Putamen (tissue), 1 donor: ENCODE results near the gene DCST1.
A peak's percentile ranks its signal among the peaks of the same experiment; 100 is the strongest.

Experiments used
- DNase-seq: peaks from one replicate; pipeline ENCODE4 v3.0.0-alpha.2; 2016; ENCODE audit warnings: low spot score

The DCST1 gene

DNA sequence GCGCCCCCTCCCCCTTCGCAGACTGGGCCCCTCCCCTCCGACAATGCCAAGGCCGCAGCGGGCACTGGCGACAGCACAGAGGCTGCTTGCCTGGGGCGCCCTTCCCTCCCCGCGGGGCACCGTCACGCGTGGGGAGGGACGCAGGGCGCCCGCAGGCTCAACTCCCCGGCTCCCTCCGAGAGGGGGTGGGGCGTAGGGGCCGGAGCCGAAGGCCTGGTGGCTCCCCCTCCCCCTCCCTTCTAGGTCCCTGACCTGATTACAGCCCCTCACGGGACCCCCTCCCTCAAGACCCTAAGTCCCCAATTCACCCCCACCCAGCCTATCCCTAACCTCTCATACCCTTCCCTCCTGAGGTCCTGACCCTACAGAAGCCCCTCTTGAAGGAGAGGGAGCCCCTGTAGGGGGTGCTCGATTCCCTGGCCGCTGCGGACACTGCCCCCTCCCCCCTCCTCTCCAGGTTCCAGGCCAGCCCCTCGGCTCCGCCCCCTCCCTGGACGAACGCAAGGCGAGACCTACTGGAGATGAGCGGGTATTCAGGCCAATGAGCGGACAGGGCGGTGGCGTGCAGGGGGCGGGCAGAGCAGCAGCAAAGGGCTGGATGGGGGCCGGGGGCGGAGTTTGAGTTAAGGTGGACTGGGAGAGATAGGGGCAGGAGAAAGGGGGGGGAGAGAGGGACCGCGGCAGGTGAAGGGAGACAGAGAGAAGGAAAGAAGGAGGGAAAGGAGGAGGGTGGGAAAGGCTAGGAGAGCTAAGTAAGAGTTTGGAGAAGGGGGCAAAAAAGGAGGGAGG lies 31.8 kb upstream of the DCST1 start:
- DNase-seq: peak; percentile 100

DNA sequence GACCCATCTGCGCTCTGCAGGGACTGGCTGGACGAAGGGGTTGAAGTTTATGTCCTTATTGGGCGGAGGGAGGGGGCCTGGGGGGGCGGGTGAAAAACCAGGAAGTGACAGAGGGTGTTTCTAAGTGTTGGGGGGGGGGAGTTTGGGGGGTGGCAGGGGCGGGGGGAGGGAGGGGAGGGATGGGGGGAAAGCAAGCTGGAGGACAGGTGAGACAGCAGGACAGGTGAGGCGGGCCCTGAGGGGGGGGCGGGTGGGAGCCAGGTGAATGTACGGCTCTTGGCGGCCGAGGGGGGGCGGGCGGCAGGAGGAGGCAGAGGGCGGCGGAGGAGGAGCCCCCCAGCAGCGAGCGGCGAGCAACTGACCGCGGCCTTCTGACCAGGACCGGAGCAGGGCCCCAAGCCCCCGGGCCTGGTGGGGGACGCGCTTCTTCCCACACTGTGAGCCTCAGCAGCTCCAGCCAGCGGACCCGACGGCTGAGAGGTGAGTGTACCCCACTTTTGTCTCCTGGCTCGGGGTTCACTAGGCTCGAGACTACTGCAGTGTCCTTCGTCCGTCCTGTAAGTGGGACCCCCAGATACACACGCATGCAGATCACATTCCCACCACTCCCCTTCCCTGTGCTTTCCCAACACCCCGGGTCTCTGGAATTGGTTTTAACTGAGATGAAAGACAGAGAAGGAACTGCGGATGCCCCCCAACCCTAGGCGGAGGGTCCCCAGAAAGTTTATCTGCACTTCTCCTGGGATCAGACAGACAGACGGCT lies 31.0 kb upstream of the DCST1 start, which contains the start of gene ZBTB7B:
TSS of gene ZBTB7B (plus strand) at position 339 of the 763 bp plus-strand sequence. CDS start 11,859 bp downstream, outside the sequence.
- DNase-seq: no peak

DNA sequence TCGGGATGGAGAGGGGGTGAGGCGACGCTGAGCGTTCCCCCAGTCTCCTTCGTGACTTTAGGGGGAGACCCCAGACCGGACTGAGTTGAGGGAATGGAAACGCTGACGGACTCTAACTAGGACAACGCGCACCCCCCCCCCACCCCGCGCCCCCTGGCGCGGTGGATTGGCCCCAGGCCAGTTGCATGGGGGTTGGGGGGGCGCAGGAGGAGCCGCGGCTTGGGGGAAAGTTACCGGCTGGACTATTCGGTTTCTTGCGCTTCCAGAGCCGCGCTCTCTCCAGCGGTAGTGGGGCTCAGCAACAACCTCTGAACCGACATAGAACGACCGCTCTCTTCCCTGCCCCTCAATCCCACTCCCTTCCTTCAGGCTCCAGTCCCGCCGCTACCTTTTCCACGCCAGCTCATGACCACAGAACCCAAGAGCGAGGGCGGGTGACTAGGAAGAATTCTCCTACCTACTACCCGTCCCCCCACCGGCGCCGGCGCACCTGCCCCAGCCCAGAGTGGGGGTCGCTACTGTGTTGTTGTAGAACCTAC lies 30.3 kb upstream of the DCST1 start:
- no peak for DNase-seq

DNA sequence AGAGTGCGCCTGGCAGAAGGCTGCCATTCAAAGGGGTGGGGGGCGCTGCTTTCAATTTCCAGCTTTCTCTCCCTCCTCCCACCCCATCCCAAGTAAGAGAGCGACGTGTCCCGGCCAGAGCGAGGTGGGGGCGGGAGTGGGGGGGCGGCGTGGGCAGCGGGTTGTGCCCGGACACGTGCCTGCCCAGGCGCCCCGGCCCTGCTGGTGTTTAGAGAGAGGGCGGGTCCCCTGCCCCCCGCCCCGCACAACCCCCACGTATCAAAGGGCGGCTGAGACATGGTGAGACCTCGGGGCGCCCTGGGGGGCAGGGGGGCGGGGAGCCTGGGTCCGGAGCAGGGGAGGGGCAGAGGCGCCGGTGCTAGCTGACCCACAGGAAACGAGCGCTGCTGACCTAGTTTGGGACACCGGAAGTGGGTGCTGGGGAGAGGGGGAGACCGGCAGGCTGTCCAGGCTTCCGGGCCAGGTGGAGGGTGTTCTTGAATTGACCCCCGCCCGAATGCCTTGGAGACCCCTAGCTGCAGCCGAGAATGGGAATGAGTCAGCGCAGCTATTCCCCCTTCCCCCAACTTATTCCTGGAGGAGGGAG lies 29.8 kb upstream of the DCST1 start:
- DNase-seq: peak; percentile 66

DNA sequence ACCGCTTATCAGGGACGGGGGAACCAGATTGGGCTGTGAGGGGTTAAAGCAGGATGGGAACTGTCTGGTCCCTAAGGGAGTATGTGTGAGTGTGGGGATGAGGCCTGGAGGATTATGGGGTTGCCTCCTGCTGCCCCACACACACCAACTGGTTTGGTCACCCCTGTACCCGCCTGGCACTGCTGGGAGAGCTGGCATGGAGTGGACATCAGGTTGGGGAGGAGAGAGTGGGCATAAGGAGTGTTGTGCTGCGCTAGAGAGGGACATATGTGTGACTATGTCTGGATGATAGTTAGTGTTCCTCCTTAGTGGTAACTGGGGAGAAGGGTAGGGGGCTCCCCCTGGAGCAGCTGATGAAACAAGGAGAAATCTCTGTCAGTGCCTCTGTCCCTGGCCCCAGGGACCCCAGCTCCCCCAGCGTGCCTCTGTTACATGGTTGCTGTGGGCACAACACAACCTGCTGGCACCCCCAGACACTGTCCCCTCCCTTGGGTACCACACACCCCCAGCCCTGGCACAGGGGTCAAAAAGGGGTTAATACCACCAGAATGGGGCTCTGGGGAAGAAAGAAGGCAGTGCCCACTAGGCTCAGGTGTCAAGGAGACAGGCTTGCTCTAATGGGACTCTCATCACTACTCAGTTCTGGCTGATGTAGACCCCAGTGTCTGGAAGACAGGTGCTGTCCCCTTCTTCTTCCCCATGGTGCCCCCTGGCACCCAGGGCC lies 29.1 kb upstream of the DCST1 start:
- no peak for DNase-seq

DNA sequence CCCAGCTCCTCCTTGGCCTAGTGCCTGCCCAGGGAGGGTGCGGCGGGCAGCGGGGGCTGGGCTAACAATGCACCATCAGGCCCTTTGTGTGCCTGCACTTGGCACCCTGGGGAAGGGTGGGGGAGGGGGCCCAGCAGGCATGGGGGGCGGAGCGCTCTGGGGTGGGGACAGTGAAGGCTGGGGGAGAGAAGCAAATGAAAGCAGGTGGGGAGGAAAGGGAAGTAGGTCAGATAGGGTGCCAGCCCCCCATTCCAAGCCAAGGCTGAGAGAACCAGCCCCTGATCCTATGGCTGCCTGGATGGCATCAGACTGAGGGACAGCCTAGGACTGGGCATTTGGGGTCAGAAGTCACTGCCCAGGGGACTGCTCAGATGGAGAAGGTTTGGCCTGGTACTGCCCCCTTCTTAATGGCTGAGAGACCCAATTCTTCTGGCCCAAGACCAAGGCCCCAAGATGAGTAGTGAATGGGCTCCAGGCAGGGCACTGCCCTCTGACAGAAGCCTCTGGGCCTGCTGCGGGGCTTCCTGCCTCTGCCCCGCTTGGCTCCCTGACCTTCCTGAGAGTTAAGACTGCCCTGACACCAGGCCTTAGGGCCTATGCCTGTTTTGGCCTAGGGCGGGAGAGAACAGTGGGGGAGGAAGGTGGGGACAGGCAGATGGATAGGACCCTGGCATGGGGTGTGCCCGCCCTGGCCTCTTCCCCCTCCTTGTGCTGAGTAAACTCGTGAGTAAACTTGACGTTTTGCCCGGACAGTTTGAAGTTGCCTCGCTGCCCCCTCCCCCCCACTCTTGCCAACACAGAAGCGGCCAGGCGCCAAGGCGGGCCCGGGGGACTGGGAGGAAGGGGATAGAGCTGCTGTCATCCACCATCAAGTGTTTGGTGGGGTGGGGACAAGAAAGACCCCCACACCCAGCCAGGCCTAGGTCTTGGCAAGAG lies 28.3 kb upstream of the DCST1 start:
- DNase-seq: peak; percentile 84

DNA sequence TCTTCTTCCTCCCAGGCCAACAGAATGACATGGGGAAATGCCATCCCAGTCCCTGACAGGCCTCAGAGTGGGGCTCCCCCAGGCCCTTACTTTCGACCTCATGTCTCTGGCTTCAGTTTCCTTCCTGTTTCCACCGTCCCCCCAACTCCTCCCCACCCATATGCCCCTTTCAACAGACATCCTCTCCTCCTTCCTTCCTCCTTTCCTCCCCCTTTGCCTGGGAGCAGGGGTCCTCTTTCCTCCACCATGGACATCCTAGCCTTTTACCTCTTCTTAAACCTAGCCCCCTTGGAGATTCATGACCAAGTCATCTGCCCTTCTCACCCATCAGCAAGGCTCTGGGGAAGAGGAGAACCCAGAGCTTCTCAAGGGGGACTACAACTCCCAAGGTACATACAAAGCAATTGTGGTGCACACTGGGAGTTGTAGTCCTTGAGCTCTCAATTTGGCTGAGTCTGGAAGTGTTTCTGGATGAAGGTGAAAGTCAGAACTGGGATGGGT lies 27.0 kb upstream of the DCST1 start:
- DNase-seq: peak; percentile 66

DNA sequence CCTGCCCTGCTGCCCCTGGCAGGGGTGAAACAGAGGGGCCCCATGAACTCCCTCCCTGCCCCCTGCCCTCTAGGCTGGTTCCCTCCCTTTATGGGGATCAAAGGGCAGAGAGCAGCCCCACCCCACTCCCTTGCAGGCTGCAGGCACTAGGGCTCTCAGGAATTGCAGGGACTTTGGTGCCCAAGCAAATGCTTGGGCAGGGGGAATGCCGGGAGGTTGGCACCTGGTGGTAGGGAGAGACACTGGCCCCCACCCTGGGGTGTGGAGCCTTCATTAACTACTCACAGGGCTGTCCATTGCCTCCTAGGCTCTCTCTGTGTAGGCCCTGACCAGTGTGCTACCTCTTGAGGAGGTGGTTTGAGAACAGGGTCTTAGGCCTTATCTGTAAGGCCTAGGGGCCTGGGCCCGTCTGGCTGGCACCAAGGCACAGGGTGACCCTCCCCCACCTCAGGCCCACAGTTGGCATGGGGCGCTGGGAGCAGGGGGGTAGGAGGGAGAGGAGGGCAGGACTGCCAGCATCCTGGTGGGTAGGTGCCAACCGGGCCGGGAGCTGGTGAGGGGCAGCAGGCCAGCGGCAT lies 26.3 kb upstream of the DCST1 start:
- DNase-seq: no peak

DNA sequence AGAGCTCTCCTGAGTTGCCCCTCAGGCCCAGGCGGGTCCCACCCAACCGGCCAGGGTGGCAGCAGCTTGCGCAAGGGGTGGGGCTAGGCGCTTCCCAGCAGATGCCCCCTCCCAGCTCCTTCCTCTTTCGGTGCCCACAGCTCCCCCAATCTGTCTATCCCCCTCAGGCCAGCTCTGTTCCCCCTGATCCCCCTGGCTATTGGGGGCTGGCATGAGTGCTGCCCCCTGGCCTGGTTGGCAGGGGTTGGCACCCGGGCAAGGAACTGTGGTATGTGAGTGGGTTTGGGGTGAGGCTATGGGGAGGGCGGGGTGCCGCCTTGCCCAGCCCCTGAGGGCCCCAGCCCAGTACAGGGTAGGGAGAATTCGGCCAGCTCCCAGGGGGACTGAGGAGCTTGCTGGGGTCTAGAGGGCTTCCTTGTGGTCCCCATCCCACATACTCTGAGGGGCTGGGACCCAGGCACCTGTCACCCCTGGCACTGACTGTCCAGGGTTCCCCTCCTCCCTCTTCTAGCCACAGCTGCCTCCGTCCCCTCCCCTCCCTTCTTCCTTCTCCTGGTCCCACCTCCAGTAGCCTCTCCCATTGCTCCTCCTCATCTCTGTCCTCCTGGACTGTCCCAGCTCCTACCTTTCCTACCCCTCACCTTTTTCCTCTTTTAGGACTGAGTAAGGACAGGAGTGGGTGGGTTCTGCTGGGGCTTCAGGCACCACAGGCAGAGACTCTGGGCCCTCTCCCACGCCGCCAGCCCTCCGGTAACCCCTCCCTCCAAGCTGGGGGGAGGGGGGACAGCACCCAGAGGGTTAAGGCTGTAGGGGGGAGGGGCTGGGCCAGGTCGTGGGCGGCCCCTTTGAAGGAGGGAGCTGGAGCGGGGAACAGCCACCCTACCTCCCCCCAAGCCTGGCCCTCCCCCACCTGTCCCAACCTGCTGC lies 25.3 kb upstream of the DCST1 start:
- no peak for DNase-seq

DNA sequence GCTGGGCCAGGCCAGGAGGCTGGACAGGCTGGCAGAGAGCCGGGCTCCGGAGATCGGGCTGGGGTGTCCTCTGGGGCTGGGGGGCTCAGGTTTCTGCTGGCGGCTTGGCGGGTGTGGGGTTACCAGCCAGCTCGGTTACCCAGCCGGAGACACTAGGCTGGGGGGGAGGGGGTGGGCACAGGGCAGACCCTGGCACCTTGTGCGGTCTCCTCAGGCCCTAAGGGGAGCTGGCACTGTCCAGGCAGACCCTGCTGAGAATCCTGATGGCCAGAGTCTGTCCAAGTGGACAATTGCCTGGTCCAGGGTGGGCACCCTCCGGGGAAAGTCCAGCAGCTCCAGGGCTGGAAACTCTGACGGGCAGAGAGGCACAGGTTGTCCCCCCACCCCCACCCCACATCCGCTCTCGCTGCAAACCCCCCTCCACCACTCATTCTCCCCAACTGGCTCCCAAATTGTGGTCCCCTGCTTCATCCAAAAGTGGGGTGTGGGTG lies 24.4 kb upstream of the DCST1 start:
- no peak for DNase-seq

DNA sequence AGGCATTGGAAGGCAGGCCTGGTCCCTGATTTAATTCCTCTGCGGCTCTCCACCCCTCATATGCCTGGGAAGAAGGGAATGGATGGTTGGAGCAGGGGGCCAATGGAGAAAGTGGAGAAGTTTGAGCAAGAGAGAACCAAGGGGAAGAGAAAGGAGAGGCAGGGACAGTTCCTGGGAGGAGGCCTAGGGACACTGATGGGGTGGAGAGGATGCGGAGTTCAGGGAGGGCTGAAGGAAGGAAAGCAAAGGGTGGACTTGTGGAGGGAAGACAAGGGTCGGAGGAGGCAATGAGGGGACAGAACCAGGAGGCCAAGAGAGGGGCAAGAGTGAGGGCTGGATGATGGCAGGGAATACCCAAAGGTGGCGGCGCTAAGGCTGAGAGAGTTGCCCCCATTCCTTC lies 23.9 kb upstream of the DCST1 start:
- DNase-seq: no peak

DNA sequence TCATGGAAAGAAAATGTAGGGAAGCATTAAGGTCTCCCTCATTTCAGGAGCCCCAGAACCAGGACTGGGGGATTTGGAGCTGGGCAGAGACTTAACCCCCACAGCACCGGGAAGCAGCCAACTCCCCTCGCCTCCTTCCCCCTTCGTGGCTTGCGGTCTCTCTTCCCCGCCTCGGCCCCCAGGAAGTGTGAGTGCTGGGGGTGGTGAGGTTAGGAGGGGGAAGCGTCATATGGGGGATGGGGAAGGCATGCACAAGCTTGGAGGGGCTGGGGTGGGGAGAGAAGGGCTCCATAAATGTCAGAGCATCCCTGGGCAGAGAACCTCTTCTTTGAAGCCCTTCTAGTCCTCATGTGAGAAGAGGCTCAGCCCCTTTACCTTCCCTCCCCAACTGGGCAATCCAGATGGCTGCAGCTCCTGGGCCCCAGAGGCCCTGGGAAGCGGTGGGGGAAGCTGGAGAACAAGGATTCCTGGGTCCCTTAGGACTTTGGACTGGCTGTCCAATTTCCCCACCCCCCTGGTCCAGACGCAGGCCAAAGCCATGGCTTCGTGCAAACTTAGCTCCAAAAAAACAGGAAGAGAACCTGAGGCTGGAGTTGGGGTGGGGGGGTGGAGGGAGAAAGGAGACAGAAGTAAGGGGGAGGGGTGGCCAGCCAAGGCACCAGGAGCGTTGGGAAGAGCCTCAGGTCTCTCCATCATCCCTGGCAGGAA lies 23.3 kb upstream of the DCST1 start:
- DNase-seq: no peak

DNA sequence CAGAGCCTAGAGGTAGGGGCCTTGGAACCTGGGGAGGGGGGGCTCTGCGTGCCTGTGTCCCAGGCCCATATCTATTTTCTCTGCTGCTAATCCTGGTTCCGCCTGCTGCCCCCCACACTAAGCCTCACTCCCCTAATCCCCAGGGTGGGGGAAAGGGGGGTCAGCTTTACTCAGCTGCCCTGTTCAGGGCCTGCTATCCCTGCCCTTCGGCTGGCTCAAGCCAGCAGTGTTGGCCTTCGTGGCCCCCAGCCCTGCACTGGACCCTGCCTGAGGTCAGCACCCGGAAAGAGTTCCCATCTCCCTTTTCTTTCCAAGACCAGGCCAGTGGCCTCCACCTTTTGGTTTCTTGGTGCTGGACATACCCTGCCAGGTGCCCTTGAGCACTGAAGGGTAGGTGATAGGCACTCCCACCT lies 22.6 kb upstream of the DCST1 start:
- no peak for DNase-seq

DNA sequence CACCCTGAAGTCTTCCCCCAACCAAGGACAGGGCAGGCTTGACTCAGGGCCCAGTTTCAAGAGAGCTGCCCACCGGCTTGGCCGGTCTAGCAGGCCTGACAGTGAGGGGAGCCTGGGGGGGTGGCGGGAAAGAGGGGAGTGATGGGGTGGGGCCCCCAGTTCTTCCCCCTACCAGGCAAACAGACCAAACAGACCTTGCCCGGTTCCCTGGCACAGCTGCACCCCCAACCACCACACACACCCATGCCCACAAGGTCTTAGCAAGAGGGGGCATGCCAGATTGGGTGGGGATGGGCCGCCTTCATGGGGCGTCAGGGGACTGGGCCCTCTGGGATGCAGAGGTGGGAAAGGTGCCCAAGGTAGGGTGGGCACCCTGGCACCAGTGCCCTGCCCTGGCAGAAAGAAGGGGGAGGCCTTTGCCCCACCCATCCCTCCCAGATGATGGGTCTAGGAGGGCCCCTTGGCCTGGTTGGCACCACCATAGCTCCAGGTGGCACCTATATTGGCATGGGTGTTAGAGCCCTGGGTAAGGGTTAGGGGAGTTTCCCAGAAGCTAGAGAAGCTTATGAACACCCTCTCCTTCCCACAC lies 22.1 kb upstream of the DCST1 start:
- DNase-seq: no peak

DNA sequence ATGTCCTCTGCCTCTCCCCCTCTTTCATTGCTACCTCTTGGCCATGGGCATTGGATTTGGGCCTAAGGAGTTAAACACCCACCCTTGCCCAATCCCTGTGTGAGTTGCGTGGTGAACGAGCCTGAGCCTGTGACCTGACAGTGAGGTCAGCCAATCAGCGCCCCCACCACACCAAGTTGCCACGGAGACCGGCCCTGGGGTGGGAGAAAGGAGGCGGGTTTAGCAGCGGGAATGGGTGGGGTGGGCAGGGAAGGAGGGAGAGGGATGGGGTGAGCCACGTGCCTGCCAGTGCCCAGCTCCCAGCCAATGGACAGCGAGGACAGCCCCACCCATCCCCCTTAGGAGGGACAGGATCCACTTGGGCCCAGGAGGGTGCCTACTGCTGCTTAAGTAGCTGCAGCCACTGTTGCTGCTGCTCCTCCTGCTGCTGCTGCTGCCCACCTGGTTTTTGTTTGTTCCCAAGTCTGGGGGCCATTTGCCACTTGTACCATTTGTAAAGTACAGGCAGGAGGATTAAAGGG lies 21.5 kb upstream of the DCST1 start:
- peak; percentile 86 for DNase-seq

DNA sequence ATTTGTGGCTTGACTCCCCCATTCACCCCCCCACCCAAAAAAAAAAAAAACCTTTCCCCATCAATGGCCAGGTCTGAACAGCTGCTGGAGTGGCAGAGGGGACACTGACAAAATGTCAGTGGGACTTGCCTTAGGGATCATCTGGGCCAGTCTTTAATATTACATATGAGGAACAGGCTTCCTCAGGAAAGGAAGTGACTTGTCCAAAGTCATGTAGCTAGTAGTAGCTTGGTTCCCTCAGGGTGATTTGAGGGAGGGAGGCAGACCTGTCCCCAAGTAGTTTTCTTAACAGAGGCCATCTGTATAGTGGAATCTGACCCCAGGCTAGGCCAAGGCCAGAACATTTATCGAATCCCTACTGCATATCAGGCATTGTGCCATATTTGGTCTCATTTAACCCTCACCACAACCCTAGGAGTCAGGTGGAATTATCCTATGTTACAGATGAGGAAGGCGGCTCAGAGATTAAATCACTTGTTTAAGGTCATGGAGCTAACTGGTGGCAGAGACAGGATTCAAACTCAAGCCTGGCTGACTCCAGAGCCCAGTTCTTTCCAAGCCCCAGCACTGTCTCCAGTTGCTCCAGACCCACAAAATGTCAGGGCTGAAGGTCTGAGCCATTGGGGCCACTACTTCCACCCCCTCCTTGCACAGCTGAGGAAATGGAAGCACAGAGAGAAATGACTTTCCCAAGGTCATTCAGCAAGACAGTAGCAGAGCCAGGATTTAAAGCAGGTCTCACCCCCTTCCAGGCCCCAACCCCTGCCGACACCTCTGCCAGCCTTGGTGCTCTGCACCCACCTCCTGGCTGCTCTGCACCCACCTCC lies 20.6 kb upstream of the DCST1 start:
- no peak for DNase-seq

DNA sequence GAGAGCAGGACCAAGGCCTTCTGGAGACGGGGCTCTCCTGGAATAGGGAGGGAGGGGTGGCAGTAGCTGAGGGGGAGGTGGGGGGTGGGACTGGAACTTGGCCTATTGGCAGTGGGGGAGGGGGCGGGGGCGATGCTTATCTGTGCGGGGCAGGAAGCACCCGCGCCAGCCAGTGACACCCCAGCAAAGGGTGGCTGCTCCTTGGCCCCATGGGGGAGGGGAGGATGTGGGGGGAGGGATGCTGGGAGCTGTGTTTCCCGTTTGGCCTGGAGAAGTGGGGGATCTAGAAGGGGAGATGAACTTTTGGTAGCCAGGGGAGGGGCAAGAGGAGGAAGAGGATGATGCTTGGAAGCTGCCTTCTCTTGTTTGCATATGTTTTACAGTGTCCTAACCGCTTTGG lies 20.0 kb upstream of the DCST1 start:
- DNase-seq: no peak
